GM19023 (cell line): Measurements from ENCODE around the gene RGS19.

Experiments
- ATAC-seq: cut with Tn5 transposase; IDR thresholded peaks from one replicate; pipeline ENCODE4 v1.9.1; 2021; ENCODE audit warnings: mild to moderate bottlenecking, moderate library complexity; ENCODE audit not compliant: unreplicated experiment

The RGS19 gene

DNA sequence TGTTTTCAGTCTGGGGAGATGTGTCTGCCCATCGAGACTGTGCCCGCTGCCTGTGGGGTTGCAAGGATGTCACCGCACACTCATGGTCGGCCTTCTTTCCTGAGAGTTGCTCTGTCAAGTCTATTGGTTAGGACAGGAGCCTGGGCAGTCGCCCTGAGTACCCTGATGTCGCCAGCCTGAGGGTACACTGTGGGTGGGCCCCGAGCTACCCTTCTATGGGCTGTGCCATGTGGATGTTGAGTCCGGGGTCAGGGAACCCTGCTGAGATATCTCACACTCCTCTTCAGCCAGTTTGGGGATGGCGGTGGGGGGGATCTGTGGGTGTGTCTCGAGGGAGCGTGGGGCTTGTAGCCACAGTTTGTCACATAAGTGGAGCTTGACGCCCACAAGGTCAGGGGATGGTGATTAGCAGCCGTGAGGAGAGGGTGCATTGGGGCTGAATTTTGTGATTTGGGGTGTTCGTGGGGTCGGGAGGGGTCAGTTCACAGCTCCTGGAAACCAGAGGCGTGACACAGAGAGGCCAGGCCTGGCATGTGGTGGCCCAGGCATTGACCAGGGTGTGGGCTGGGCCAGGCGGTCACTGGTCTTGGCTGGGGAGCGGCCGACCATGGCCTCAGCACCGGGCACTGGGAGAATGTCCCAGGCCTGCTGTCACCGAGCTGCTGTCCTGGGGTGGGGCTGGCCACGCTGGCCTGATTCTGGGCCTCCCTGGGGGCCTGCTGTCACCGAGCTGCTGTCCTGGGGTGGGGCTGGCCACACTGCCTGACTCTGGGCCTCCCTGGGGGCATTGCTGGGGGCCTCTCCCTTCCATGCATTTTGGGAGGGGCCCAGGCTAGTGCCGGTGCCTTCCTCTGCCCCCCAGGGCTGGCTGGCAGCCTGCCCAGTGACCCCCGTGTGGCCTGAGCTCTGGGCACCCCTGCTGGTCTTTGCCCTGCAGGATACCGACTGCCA lies 29.7 kb upstream of the RGS19 start:
- ATAC-seq, result no peak

- no peak for ATAC-seq
These were observed 28.6 kb upstream of the RGS19 start for GRCh38 chr20:64107736-64108457.

GRCh38 chr20:64106981-64107735 lies 27.8 kb upstream of the RGS19 start, which contains the start of gene NPBWR2:
NPBWR2 (minus strand) TSS chr20:64107565; CDS start chr20:64106831, 734 bp downstream.
- ATAC-seq, result no peak

DNA sequence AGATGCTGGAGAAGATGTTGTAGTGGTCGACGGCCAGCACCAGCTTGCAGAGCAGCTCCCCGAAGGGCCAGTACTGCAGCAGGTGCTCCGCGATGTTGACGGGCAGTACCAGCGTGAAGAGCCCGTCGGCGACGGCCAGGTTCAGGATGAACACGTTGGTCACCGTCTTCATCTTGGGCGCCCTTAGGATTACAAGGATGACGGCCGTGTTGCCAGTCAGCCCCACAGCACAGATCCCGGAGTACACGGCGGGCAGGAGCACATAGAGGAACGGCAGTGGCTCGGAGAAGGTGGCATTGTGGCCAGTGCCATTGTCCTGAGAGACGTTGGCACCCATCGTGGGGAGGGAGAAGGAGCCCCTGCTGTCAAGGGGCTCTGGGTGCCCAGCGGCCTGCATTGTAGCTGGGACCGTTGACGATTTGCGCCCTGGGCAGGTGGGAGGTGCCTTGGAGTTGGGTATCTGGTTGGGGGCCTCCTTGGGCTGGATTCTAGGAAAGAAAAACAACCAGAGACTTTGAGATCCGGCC lies 27.2 kb upstream of the RGS19 start:
- ATAC-seq, result no peak

- ATAC-seq, result no peak
These were observed 26.6 kb upstream of the RGS19 start for GRCh38 chr20:64105846-64106434.

DNA sequence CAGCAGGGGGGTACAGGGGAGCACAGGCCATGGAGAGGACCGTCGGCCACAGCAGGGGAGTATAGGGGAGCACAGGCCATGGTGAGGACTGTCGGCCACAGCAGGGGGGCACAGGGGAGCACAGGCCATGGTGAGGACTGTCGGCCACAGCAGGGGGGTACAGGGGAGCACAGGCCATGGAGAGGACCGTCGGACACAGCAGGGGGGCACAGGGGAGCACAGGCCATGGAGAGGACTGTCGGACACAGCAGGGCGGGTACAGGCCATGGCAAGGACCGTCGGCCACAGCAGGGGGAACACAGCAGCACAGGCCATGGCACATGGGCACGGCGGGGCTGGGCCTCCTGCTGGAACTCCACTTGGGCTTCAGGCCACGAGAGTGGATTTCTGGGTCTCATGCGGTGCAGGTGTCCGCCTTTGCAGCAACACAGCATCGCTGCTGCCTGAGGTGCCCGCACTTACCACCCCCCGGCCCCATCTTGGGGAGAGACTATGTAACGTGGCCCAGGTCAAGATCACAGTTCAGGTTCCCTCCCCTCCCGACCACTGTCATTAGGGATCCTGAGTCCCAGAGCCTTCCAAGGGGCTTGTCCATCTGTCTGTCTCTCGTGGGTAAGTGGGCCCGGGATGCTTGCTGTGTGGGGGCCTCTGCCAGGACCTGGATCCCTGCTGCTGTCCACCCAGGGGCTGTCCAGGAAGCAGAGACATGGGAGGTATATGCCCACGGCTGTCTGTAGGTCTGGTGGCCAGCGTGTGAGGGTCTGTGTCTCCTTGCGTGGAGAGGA lies 25.5 kb upstream of the RGS19 start:
- no peak for ATAC-seq

GRCh38 chr20:64103871-64104666 lies 24.8 kb upstream of the RGS19 start:
- ATAC-seq, result no peak

DNA sequence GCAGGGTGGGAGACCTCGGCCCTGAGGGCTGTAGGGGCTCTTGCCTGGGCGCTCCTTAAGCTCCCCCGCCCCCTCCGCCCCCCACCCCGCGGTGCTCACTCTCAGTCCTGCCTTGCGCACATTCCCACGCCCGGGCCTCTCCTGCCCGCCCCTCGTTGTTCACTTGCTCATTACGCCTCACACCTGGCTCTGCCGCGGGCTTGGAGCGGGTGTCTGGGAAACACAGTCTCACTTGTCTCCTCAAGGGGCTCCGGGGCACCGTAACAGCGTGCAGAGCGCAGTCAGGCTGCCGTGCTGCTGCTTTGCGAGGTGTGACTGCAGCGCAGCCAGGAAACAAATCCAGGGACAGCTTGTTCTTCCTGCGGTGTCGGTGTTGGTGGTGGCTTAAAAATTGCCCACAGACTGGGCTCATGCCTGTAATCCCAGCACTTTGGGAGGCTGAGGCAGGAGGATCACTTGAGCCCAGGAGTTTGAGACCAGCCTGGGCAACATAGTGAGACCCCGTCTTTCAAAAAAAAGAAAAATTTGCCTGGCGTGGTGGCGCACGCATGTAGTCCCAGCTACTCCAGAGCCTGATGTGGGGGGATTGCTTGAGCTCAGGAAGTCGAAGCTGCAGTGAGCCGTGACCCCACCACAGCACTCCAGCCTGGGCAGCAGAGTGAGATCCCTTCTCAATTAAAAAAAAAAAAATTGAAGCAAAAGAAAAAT lies 23.5 kb upstream of the RGS19 start:
- ATAC-seq, result no peak

DNA sequence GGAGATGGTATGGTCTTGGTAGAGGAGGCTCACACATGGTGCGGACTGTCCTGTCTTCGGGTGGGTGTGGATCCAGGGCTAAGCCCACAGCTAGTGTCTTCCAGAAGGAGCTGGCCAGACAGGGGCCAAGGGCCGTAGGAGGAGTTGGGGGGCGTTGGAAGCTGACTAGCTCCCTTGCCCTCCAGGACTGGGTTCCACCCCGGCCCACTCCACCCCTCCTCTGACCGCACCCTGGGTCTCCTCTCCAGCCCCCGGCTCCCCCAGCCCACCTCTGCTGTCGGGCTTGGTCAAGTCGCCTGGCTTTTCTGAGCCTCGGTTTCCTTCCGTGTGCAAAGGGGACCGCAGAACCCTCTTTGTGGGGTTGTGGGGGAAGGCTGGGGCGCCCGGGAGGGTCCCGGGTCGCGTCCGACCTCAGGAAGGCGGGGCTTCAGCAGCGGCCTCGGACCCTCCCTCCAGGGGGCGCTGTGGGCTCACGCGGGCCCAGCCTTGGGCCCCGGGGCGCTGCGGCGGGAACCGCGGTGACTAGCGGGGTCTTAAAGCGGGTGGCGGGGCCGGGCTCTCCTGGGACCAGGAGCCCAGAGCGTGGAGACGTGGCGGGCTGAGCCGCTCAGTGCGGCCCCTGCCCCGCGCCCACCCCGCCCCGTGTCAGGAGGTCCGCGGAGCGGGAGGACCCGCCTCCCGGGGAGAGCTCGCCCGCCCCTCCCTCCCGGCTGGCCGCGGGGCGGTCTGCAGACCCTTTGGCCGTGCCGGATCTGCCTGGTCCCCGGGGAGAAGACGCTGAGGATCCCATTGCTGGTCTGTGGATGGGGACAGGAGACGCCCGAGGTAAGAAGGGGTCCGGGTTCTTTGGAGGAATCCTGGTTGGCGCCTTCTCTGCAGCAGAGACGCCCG lies 22.7 kb upstream of the RGS19 start:
- ATAC-seq, result no peak

DNA sequence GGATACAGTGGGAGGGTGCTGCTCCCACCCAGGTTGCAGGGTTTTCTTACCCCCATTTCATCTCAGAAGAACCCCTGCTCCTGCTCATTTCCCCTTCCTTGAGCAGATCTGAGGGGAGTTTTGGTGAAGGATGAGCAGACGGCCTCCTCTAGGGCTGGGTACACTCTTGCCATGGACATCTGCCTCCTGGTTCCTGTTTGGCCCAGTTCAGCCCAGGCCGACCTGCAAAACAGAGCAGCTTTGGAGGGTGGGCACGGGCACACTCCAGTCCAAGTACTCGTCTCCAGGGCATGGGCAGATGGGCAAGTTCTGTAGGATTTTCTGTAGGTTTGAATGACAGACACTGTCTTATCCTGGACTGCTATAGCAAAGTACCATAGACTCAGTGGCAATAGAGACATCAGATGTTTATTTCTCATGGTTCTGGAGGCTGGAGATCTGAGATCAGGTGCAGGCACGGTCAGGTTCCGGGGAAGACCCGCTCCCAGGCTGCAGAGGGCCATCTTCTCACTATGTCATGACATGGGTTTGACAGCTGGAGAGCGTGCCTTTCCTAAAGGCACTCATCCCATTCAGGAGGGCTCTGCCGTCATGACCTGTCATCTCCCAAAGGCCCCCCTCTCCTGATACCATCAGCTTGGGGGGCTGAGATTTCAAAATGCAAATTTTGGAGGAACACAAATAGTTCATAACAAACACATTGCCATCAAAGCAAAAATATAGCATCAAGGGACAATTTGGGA lies 21.8 kb upstream of the RGS19 start:
- no peak for ATAC-seq

DNA sequence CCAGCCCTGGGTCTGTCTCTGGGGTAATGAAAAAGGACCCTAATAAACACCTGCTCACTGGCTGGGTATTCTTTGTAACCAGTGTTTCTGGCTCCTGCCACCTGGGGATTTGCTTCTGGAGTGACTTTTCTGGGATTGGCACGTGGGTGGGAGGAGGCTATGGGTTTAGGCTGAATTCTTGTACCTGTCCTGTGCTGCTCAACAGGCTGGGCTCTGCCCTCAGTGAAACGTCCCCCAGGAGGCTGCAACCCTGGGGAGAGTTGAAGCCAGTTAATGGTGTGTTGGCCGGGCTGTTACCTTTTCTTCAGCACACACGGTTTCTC lies 21.2 kb upstream of the RGS19 start:
- no peak for ATAC-seq

- no peak for ATAC-seq
These were observed 20.7 kb upstream of the RGS19 start for GRCh38 chr20:64099880-64100565.

DNA sequence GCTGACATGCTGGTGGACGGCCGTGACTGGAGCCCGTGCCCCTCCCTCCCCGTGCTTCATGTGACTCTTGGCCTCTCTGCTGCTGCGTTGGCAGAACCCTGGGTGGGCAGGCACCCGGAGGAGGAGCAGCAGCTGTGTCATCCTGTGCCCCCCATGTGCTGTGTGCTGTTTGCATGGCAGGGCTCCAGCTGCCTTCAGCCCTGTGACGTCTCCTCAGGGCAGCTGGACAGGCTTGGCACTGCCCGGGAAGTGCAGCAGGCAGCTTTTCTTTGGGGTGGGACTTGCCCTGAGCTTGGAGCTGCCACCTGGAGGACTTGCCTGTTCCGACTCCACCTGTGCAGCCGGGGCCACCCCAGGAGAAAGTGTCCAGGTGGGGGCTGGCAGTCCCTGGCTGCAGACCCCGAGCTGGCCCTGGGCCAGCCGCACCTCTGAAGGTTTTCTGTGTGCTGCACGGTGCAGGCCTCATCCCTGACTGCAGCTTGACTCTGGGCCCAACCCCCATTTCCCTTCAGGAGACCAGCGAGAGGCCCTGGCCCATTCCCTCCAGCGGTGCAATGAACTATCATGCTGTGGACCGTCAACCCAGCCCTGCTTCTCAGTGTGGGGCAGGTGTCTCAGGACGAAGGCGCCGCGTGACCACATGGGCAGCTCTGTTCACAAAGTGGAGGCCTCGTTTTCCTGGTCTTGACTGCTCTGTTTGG lies 19.9 kb upstream of the RGS19 start:
- ATAC-seq, result no peak

GRCh38 chr20:64098471-64099013 lies 19.2 kb upstream of the RGS19 start:
- no peak for ATAC-seq

- no peak for ATAC-seq
These were observed 17.2 kb upstream of the RGS19 start for GRCh38 chr20:64096535-64096934.
